Liver (tissue), 9 donors: ENCODE measurements around the gene UBE2U. TPM values are rescaled to one million over a fixed set of nuclear protein-coding genes. Genes with fewer than 3 reads are reported as not detected.

ENCODE experiments used
- DNase-seq: peaks from one replicate; pipeline ENCODE4 v3.0.0-alpha.2; 2017; ENCODE audit warnings: low spot score
- H3K27ac ChIP-seq, 2 donors: one replicate each; pipeline ENCODE4 v1.7.0; 2013; ENCODE audit warnings: inconsistent platforms in 2 of 2, low read length in 2 of 2, control low read depth in 1 of 2, low read depth in 1 of 2, mild to moderate bottlenecking in 1 of 2
- H3K27me3 ChIP-seq, 4 donors: one replicate each; pipeline versions ENCODE4 v1.6.1 to v1.7.0; 2013; ENCODE audit warnings: low read length in 3 of 4, inconsistent platforms in 1 of 4, mild to moderate bottlenecking in 1 of 4, moderate library complexity in 1 of 4; ENCODE audit not compliant: control insufficient read depth in 4 of 4, insufficient read depth in 4 of 4
- H3K36me3 ChIP-seq, 4 donors: one replicate each; pipeline versions ENCODE4 v1.6.1 to v1.7.0; 2013; ENCODE audit warnings: low read length in 3 of 4, mild to moderate bottlenecking in 3 of 4, low read depth in 1 of 4, moderate library complexity in 1 of 4; ENCODE audit not compliant: control insufficient read depth in 4 of 4, insufficient read depth in 3 of 4
- H3K4me1 ChIP-seq, 4 donors: one replicate each; pipeline versions ENCODE4 v1.6.1 to v1.7.0; 2013; ENCODE audit warnings: low read length in 3 of 4, mild to moderate bottlenecking in 3 of 4, moderate library complexity in 1 of 4; ENCODE audit not compliant: control insufficient read depth in 4 of 4, insufficient read depth in 4 of 4
- H3K4me3 ChIP-seq, 3 donors: one replicate each; pipeline versions ENCODE4 v1.6.1 to v1.7.0; 2013; ENCODE audit warnings: low read length in 3 of 3, control low read depth in 1 of 3, low read depth in 1 of 3, mild to moderate bottlenecking in 1 of 3
- H3K9ac ChIP-seq, 2 donors: one replicate each; pipeline ENCODE4 v1.7.0; 2013; ENCODE audit warnings: low read length in 2 of 2, mild to moderate bottlenecking in 2 of 2, moderate library complexity in 2 of 2, control low read depth in 1 of 2, low read depth in 1 of 2
- H3K9me3 ChIP-seq, 4 donors: one replicate each; pipeline versions ENCODE4 v1.6.1 to v1.7.0; 2013; ENCODE audit warnings: low read length in 3 of 4; ENCODE audit not compliant: control insufficient read depth in 4 of 4
- ATF3 ChIP-seq: IDR thresholded peaks from 2 replicates; pipeline ENCODE4 v1.6.1; 2016; ENCODE audit warnings: antibody characterized with exemption
- EGR1 ChIP-seq, 2 donors: IDR thresholded peaks; 2 replicates each; pipeline ENCODE4 v1.6.1; 2016 to 2018; ENCODE audit warnings: antibody characterized with exemption in 2 of 2, low read depth in 2 of 2
- FOXA1 ChIP-seq: IDR thresholded peaks from 2 replicates; pipeline ENCODE4 v1.6.1; 2016; ENCODE audit warnings: antibody characterized with exemption
- FOXA2 ChIP-seq: IDR thresholded peaks from 2 replicates; pipeline ENCODE4 v1.6.1; 2016; ENCODE audit warnings: antibody characterized with exemption
- HNF4A ChIP-seq, 2 donors: conservative IDR thresholded peaks; 2 replicates each; pipeline ENCODE4 v1.6.1; 2016; ENCODE audit warnings: antibody characterized with exemption in 2 of 2, mild to moderate bottlenecking in 2 of 2
- HNF4G ChIP-seq: IDR thresholded peaks from 2 replicates; pipeline ENCODE4 v1.6.1; 2016; ENCODE audit warnings: antibody characterized with exemption
- JUND ChIP-seq, 2 donors: IDR thresholded peaks; 2 replicates each; pipeline ENCODE4 v1.6.1; 2016; ENCODE audit warnings: antibody characterized with exemption in 2 of 2
- MAX ChIP-seq: IDR thresholded peaks from 2 replicates; pipeline ENCODE4 v1.6.1; 2016; ENCODE audit warnings: antibody characterized with exemption
- NR2F2 ChIP-seq: IDR thresholded peaks from 2 replicates; pipeline ENCODE4 v1.6.1; 2016; ENCODE audit warnings: antibody characterized with exemption
- RAD21 ChIP-seq, 2 donors: IDR thresholded peaks; 2 replicates each; pipeline ENCODE4 v1.6.1; 2016; ENCODE audit warnings: antibody characterized with exemption in 2 of 2, mild to moderate bottlenecking in 2 of 2
- REST ChIP-seq: IDR thresholded peaks from 2 replicates; pipeline ENCODE4 v1.6.1; 2016; ENCODE audit warnings: antibody characterized with exemption, mild to moderate bottlenecking
- SP1 ChIP-seq: IDR thresholded peaks from 2 replicates; pipeline ENCODE4 v1.6.1; 2018; ENCODE audit warnings: antibody characterized with exemption, mild to moderate bottlenecking
- TAF1 ChIP-seq: conservative IDR thresholded peaks from 2 replicates; pipeline ENCODE4 v1.6.1; 2016; ENCODE audit warnings: antibody characterized with exemption, mild to moderate bottlenecking
- WGBS: extraction: QIAGEN DNeasy Blood & Tissue Kit; methylation state at CpG from one replicate; pipeline ENCODE4 v1.1.7; 2013; 5-methylcytosine and 5-hydroxymethylcytosine counted together
- polyA plus RNA-seq, 2 donors: library from polyadenylated mRNA; stranded (reverse) in 1 of 2; unstranded in 1 of 2; fragments of 200-250 nt in 1 of 2; fragments of >200 nt in 1 of 2; fragmentation: Nextera tagmentation in 1 of 2; extraction: Ambion mirVana in 1 of 2; gene quantifications; one replicate each; pipeline versions ENCODE4 v1.2.1 to v1.2.3, GENCODE V29; 2013 to 2015
- total RNA-seq, 2 donors: library from RNA; depleted of rRNA; stranded (reverse); fragments of >200 nt; gene quantifications; one replicate each; pipeline ENCODE4 v1.2.3, GENCODE V29; 2014
- donor health status: healthy.
- donor health status: healthy.
- donor health status: healthy.
- donor health status: healthy.
- donor health status: healthy.

The UBE2U gene
- total and polyA plus RNA-seq, 4 donors, result not detected

GRCh38 chr1:64186138-64186897, 17.1 kb upstream of the UBE2U start:
- Histone ChIP-seq H3K4me3 (no peak overlapping the region), H3K27me3 (no peaks in the 10 kb centered on the region), H3K9ac (no peak overlapping the region), H3K9me3 (no peaks in the 10 kb centered on the region), H3K27ac (no peak overlapping the region), H3K4me1 (no peaks in the 10 kb centered on the region), H3K36me3 (no peaks in the 10 kb centered on the region)
- DNase-seq, result no peak
- 91% methylated on average over 10 of the region's 10 CpGs for WGBS
- TF ChIP-seq SP1 (no peak), HNF4G (no peak), JUND (IDR thresholded peaks at IDR 0.05) (no peak), FOXA1 (no peak), TAF1 (no peak), REST (no peak)

GRCh38 chr1:64186898-64187280, 16.5 kb upstream of the UBE2U start:
- DNase-seq, result no peak
- no peak for TF ChIP-seq RAD21 (IDR thresholded peaks at IDR 0.05)
- TF ChIP-seq FOXA1, result no peak
- no peak for TF ChIP-seq NR2F2
- no peak overlapping the region for H3K4me3 ChIP-seq
- no peaks in the 10 kb centered on the region for H3K9me3 ChIP-seq
- H3K36me3 ChIP-seq, result no peaks in the 10 kb centered on the region
- H3K4me1 ChIP-seq, result no peaks in the 10 kb centered on the region
- H3K27ac ChIP-seq, result no peak overlapping the region
- no peaks in the 10 kb centered on the region for H3K27me3 ChIP-seq
- 88% methylated on average over 7 of the region's 7 CpGs for WGBS
- no peak overlapping the region for H3K9ac ChIP-seq

GRCh38 chr1:64187646-64188045, 15.8 kb upstream of the UBE2U start:
- no peak overlapping the region for H3K4me3 ChIP-seq
- TF ChIP-seq MAX (no peak), REST (no peak), NR2F2 (no peak), HNF4G (no peak), EGR1 (IDR thresholded peaks at IDR 0.05; ENCODE audit: low read depth in 2 of 2) (no peak), FOXA1 (no peak), HNF4A (conservative IDR thresholded peaks at IDR 0.05) (no peak), FOXA2 (no peak), TAF1 (no peak), ATF3 (no peak)
- no peaks in the 10 kb centered on the region for H3K9me3 ChIP-seq
- no peak overlapping the region for H3K27ac ChIP-seq
- no peaks in the 10 kb centered on the region for H3K27me3 ChIP-seq
- 94% methylated on average over 4 of the region's 4 CpGs for WGBS
- no peak overlapping the region for H3K9ac ChIP-seq
- no peak for DNase-seq
- H3K36me3 ChIP-seq, result no peaks in the 10 kb centered on the region
- no peaks in the 10 kb centered on the region for H3K4me1 ChIP-seq
